AG04449 (cell line): Measurements from ENCODE around the gene DGKB.

Experiments
- CTCF ChIA-PET: fragments of 350-600 bp; formaldehyde crosslinking; extraction: SDS; loops from one replicate; lab custom pipeline; 2021; ENCODE audit warnings: antibody characterized with exemption; lab: Yijun Ruan, JAX
- POLR2A ChIA-PET: fragments of 400-600, 350-600 bp; formaldehyde crosslinking; extraction: SDS; loops from one replicate; lab custom pipeline; 2020; ENCODE audit warnings: antibody characterized with exemption, inconsistent platforms; lab: Yijun Ruan, JAX
- DNase-seq: peaks from one replicate; pipeline ENCODE4 v3.0.0-alpha.2; 2010; ENCODE audit warnings: low read depth, low spot score
- H3K4me3 ChIP-seq: 2 replicates; pipeline ENCODE4 v1.5.1; 2011; ENCODE audit warnings: low read depth, mild to moderate bottlenecking, control low read depth, low read length
- CTCF ChIP-seq: IDR thresholded peaks from one replicate; pipeline ENCODE4 v1.5.1; 2011; ENCODE audit warnings: mild to moderate bottlenecking, moderate library complexity, low read length, control low read depth, inconsistent platforms; ENCODE audit not compliant: insufficient read depth; ENCODE audit errors: missing control alignments

Gene DGKB

GRCh38 chr7:14690486-14690885 is 212.1 kb downstream of the DGKB start:
- no peak for TF ChIP-seq CTCF
- DNase-seq = no peak
- ChIA-PET CTCF (interaction anchor here (0.8 to 5.2 kb wide), 17 partner anchors 8 to 1415 kb away, joined by 3 to 155 read pairs (median 6); no protein-coding TSS in a partner anchor), POLR2A (no interaction called here)
- no peak overlapping the region for H3K4me3 ChIP-seq

- TF ChIP-seq CTCF = no peak
- ChIA-PET POLR2A (no interaction called here), CTCF (interaction anchor here (3.4 to 5.2 kb wide), 3 partner anchors 13 to 1414 kb away, joined by 23 to 155 read pairs (median 42); no protein-coding TSS in a partner anchor)
- DNase-seq = no peak
- H3K4me3 ChIP-seq = no peak overlapping the region
Observed at GRCh38 chr7:14690075-14690474, 212.5 kb downstream of the DGKB start.

GRCh38 chr7:14688208-14688607 is 214.3 kb downstream of the DGKB start:
- CTCF ChIA-PET = interaction anchor here (1.2 to 5.2 kb wide), 3 partner anchors 1408 to 1413 kb away, joined by 4 to 42 read pairs (median 5); no protein-coding TSS in a partner anchor

GRCh38 chr7:14687777-14688176 is 214.8 kb downstream of the DGKB start:
- ChIA-PET CTCF (interaction anchor here (1.2 to 1.4 kb wide), 2 partner anchors 1407 to 1409 kb away, joined by 4 to 5 read pairs; no protein-coding TSS in a partner anchor), POLR2A (no interaction called here)
- no peak for TF ChIP-seq CTCF
- no peak for DNase-seq
- H3K4me3 ChIP-seq = no peak overlapping the region

More at GRCh38 chr7:14688208-14688607, 214.3 kb downstream of the DGKB start:
- POLR2A ChIA-PET = no interaction called here
- no peak for TF ChIP-seq CTCF
- DNase-seq = no peak
- H3K4me3 ChIP-seq = no peak overlapping the region

- POLR2A ChIA-PET = no interaction called here
- CTCF ChIA-PET = interaction anchor here (1.2 to 1.4 kb wide), 2 partner anchors 1407 to 1409 kb away, joined by 4 to 5 read pairs; no protein-coding TSS in a partner anchor
- no peak for DNase-seq
- no peak overlapping the region for H3K4me3 ChIP-seq
- no peak for TF ChIP-seq CTCF
Observed at GRCh38 chr7:14687241-14687640, 215.3 kb downstream of the DGKB start.

GRCh38 chr7:14685167-14685566 is 217.4 kb downstream of the DGKB start:
- H3K4me3 ChIP-seq = no peak overlapping the region
- ChIA-PET CTCF (no interaction called here), POLR2A (no interaction called here)
- no peak for TF ChIP-seq CTCF
- no peak for DNase-seq
